ENCODE results near the gene STAC. TPM values are rescaled to one million over a fixed set of nuclear protein-coding genes. Genes with fewer than 3 reads are reported as not detected.
"Not testable (repeated sequence)": the region's sequence is repeated elsewhere in the genome, so short reads cannot be mapped to it uniquely, and the experiment has no call there.

Gene STAC
- total RNA-seq, 4 donors from 2014 or later, result 0.45 to 5.1 (median 0.63) TPM

DNA sequence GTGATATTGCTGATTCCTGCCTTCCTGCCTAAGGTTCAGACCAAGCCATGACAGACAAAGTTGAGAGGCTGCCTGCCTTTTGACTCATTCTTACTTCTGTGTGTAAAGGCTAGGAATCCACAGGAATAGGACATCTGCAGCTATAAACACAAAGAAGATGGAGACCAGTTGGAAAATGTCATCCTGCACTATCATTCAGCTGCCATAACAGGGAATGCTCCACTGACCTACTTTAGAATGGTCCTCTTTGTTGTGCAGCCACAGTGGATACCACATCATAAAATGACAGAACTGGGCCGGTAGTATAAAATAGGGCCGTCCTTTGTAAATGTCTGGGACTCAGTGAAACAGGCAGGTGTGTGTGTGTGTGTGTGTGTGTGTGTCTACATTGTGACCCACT lies 75.1 kb downstream of the STAC start:
- Histone ChIP-seq H3K4me1 (no peaks in the 10 kb centered on the region), H3K36me3 (no peaks in the 10 kb centered on the region), H3K9me3 (no peaks in the 10 kb centered on the region), H3K4me3 (no peak overlapping the region), H3K27me3 (no peaks in the 10 kb centered on the region), H3K27ac (no peak overlapping the region)
- no peak for DNase-seq (ENCODE audit: low spot score in 2 of 2)
- TF ChIP-seq, protein P1, sequence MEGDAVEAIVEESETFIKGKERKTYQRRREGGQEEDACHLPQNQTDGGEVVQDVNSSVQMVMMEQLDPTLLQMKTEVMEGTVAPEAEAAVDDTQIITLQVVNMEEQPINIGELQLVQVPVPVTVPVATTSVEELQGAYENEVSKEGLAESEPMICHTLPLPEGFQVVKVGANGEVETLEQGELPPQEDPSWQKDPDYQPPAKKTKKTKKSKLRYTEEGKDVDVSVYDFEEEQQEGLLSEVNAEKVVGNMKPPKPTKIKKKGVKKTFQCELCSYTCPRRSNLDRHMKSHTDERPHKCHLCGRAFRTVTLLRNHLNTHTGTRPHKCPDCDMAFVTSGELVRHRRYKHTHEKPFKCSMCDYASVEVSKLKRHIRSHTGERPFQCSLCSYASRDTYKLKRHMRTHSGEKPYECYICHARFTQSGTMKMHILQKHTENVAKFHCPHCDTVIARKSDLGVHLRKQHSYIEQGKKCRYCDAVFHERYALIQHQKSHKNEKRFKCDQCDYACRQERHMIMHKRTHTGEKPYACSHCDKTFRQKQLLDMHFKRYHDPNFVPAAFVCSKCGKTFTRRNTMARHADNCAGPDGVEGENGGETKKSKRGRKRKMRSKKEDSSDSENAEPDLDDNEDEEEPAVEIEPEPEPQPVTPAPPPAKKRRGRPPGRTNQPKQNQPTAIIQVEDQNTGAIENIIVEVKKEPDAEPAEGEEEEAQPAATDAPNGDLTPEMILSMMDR (IDR thresholded peaks at IDR 0.05), result no peak
- TF ChIP-seq POLR2AphosphoS5 (IDR thresholded peaks at IDR 0.05), result no peak
- no peak for TF ChIP-seq EP300 (IDR thresholded peaks at IDR 0.05)
- TF ChIP-seq POLR2A (IDR thresholded peaks at IDR 0.05), result no peak
- WGBS, result 87% methylated on average over 2 of the region's 2 CpGs

DNA sequence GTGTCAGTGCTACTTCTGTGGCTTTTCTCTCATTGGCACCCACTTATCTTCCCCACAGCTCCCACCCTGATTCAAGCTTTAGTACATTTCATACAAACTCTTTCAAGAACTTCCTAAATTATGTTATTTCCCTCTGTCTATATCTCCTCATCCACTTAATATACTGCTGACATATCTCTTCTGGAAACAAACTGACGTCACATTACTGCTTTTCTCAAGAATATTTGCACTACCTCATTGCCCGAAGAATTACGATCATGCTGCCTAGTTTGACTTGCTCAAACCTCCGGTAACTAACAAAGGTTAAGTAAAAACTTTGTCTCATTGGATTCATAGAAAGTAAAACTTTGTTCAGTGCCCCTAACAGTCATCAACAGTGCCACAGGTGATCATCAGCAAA lies 76.5 kb downstream of the STAC start:
- no peak overlapping the region for H3K27ac ChIP-seq
- H3K4me1 ChIP-seq, result no peaks in the 10 kb centered on the region
- WGBS, result 90% methylated on average over 4 of the region's 4 CpGs
- TF ChIP-seq POLR2AphosphoS5 (IDR thresholded peaks at IDR 0.05) (no peak), POLR2A (IDR thresholded peaks at IDR 0.05) (no peak)
- H3K4me3 ChIP-seq, result no peak overlapping the region
- H3K9me3 ChIP-seq, result no peaks in the 10 kb centered on the region
- H3K36me3 ChIP-seq, result no peaks in the 10 kb centered on the region
- H3K27me3 ChIP-seq, result no peaks in the 10 kb centered on the region
- DNase-seq (ENCODE audit: low spot score in 2 of 2), result no peak

DNA sequence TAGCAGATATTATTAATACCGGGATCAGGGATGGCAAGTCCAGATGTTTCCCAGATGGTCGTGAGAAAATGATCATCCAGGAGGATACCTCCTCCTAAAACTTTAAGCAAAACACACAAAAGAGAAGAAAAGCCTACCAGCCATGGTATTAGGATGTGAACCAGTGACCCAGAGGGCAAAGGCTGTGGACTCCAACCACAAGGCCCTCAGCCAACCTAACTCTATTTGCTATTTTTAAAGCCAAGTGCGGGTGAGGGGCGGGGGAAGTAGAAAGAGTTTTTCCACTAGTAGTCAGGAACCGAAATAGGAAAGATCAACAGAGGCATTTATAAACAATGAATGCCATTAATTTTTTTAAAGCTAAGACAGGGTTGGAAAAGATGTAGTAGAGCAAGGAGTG lies 77.4 kb downstream of the STAC start:
- no peak for DNase-seq (ENCODE audit: low spot score in 2 of 2)
- TF ChIP-seq, protein P1 (IDR thresholded peaks at IDR 0.05), result no peak
- TF ChIP-seq POLR2AphosphoS5 (IDR thresholded peaks at IDR 0.05) (no peak), EP300 (IDR thresholded peaks at IDR 0.05) (no peak), POLR2A (IDR thresholded peaks at IDR 0.05) (no peak)
- Histone ChIP-seq H3K27me3 (no peaks in the 10 kb centered on the region), H3K27ac (no peak overlapping the region), H3K4me1 (no peaks in the 10 kb centered on the region), H3K4me3 (no peak overlapping the region), H3K9me3 (no peaks in the 10 kb centered on the region), H3K36me3 (no peaks in the 10 kb centered on the region)
- 67% methylated on average over 5 of the region's 5 CpGs for WGBS

DNA sequence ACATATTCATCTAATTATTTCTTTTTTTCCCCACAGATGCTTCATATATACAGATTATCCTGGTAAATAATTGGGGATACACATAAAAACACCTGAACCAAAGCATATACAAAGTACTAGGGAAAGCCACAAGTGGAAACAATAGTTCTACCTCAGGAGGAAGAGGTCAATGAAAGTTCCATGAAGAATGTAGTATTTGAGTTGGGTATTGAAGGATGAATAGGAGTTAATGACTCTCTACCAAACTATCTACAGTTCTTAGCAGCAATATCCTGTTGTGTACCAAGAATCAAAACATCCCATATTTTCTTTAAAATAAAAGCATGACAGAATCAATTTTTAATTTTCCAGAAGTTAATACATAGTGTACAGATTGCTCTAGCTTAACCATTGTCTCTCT lies 78.9 kb downstream of the STAC start:
- TF ChIP-seq EP300 (IDR thresholded peaks at IDR 0.05) (no peak), POLR2A (IDR thresholded peaks at IDR 0.05) (no peak), POLR2AphosphoS5 (IDR thresholded peaks at IDR 0.05) (no peak)
- TF ChIP-seq, protein P1 (IDR thresholded peaks at IDR 0.05), result no peak
- H3K9me3 ChIP-seq, result no peaks in the 10 kb centered on the region
- DNase-seq (ENCODE audit: low spot score in 2 of 2), result no peak
- H3K27me3 ChIP-seq, result no peaks in the 10 kb centered on the region
- no peak overlapping the region for H3K27ac ChIP-seq
- no peaks in the 10 kb centered on the region for H3K36me3 ChIP-seq
- H3K4me3 ChIP-seq, result no peak overlapping the region
- no peaks in the 10 kb centered on the region for H3K4me1 ChIP-seq

DNA sequence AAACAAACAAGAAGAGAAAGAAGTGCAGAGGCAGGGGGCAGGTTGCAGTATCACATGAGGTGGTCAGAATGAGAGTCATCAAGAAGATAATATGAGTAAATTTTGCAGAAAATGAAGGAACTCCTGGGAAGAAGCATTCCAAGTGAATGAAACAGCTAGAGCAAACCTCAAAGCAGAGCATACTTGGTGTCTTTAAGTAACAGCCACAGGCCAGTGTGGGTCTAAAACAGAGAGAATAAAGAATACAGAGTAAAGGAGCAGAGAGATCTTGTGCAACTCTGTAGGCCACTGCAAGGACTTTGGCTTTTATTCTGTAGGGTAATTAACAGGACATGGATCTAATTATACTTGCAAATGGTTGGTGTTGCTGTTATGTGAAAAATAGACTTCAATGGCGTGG lies 81.3 kb downstream of the STAC start:
- H3K9me3 ChIP-seq, result peaks cover 5% of the 10 kb centered on the region
- H3K36me3 ChIP-seq, result no peaks in the 10 kb centered on the region
- DNase-seq (ENCODE audit: low spot score in 2 of 2), result no peak
- no peaks in the 10 kb centered on the region for H3K4me1 ChIP-seq
- WGBS, result 87% methylated on average over 1 of the region's 1 CpG
- no peak overlapping the region for H3K4me3 ChIP-seq
- H3K27ac ChIP-seq, result no peak overlapping the region
- no peaks in the 10 kb centered on the region for H3K27me3 ChIP-seq
- TF ChIP-seq, protein P1 (IDR thresholded peaks at IDR 0.05), result no peak
- TF ChIP-seq POLR2A (IDR thresholded peaks at IDR 0.05) (no peak), EP300 (IDR thresholded peaks at IDR 0.05) (no peak), POLR2AphosphoS5 (IDR thresholded peaks at IDR 0.05) (no peak)

DNA sequence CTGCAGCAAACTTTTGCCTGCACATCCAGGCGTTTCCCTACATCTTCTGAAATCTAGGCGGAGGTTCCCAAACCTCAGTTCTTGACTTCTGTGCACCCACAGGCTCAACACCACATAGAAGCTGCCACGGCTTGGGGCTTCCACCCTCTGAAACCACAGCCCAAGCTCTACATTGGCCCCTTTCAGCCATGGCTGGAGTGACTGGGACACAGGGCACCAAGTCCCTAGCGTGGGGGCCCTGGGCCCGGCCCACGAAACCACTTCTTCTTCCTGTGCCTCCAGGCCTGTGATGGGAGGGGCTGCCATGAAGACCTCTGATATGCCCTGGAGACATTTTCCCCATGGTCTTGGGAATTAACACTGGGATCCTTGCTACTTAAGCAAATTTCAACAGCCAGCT lies 91.7 kb downstream of the STAC start:
- H3K27me3 ChIP-seq; H3K9me3 ChIP-seq; H3K4me1 ChIP-seq; H3K4me3 ChIP-seq; H3K27ac ChIP-seq; DNase-seq (ENCODE audit: low spot score in 2 of 2); H3K36me3 ChIP-seq: not testable (repeated sequence)
- 83% methylated on average over 6 of the region's 6 CpGs for WGBS

All from suprapubic skin (tissue), 4 donors.